Adrenal gland (tissue), 12 donors: Measurements from ENCODE around the gene SLC25A51. TPM values are rescaled to one million over a fixed set of nuclear protein-coding genes. Genes with fewer than 3 reads are reported as not detected.

Experiments used
- DNase-seq, 7 donors: peaks; one replicate each; pipeline ENCODE4 v3.0.0-alpha.2; 2019 to 2020
- H3K27ac ChIP-seq, 5 donors: fragments of 200-600 bp; sonication (generic) in 4 of 5; 1 replicate in 3 of 5; 2 replicates in 2 of 5; pipeline versions ENCODE4 v1.5.1 to v1.8.0; 2016 to 2020; ENCODE audit warnings: mild to moderate bottlenecking in 1 of 5
- H3K27me3 ChIP-seq: fragments of 200-600 bp; 2 replicates; pipeline ENCODE4 v1.8.0; 2021
- H3K36me3 ChIP-seq, 2 donors: fragments of 200-600 bp; replicated peaks in 1 of 2; 1 replicate in 1 of 2; 2 replicates in 1 of 2; pipeline versions ENCODE4 v1.5.1 to v1.8.0; 2018 to 2022
- H3K4me1 ChIP-seq, 2 donors: fragments of 200-600 bp; replicated peaks in 1 of 2; 1 replicate in 1 of 2; 2 replicates in 1 of 2; pipeline versions ENCODE4 v1.5.1 to v1.8.0; 2018 to 2021
- H3K4me3 ChIP-seq, 4 donors: fragments of 200-600 bp; sonication (generic) in 3 of 4; one replicate each; pipeline ENCODE4 v1.5.1; 2016 to 2018
- H3K9me3 ChIP-seq, 3 donors: fragments of 200-600 bp; sonication (generic) in 1 of 3; replicated peaks in 1 of 3; 1 replicate in 2 of 3; 2 replicates in 1 of 3; pipeline versions ENCODE4 v1.5.1 to v1.8.0; 2016 to 2021
- POLR2A ChIP-seq, 2 donors: fragments of 450-650 bp; IDR thresholded peaks; one replicate each; pipeline ENCODE4 v1.6.1; 2017; ENCODE audit warnings: antibody characterized with exemption in 2 of 2, mild to moderate bottlenecking in 2 of 2, moderate library complexity in 1 of 2
- WGBS, 4 donors: extraction: QIAGEN DNeasy Blood & Tissue Kit in 2 of 4; methylation state at CpG; one replicate each; pipeline versions ENCODE4 v1.1.5 to v1.1.7; 2013 to 2017; 5-methylcytosine and 5-hydroxymethylcytosine counted together
- intact Hi-C, 2 donors: fragments of 100-400 bp; cut with DNase I; formaldehyde crosslinking; loops; one replicate each; pipeline versions ENCODE4 v1.14.1 to v1.15.0; 2022 to 2023
- polyA plus RNA-seq, 3 donors: library from polyadenylated mRNA; stranded (reverse); fragments of 200-250 nt in 2 of 3; fragments of 350-450 nt in 1 of 3; fragmentation: Illumina TruSeq in 1 of 3; extraction: RNeasy Lipid Tissue Mini Kit (QIAGEN cat#74804) in 1 of 3; gene quantifications; one replicate each; pipeline ENCODE4 v1.2.3, GENCODE V29; 2013 to 2014
- total RNA-seq, 9 donors: library from RNA; depleted of rRNA in 4 of 9; stranded (reverse); fragments of >200 nt in 4 of 9; fragments of 120-200 nt in 1 of 9; fragmentation: NEBNext Ultra II Directional in 1 of 9; extraction: Animal tissue kit (Norgen Biotek cat#: 25700) in 1 of 9; gene quantifications; one replicate each; pipeline versions ENCODE4 v1.1.0 to v1.2.4, GENCODE V29; 2013 to 2023
- TF ChIP-seq, protein P1 (sequence below), 6 experiments: fragments of 450-650 bp in 4 of 6; fragments of 200-600 bp in 2 of 6; sonication (generic) in 1 of 6; IDR thresholded peaks; 1 replicate in 5 of 6; 2 replicates in 1 of 6; pipeline versions ENCODE4 v1.5.1 to v1.8.0; 2016 to 2021; ENCODE audit warnings: antibody characterized with exemption in 6 of 6, mild to moderate bottlenecking in 2 of 6, moderate library complexity in 1 of 6
- donor health status: healthy with polysubstance abuse.
- donor health status: Bipolar disorder and iron deficiency.
- donor health status: DM: yes; HTN: yes; CAD: no.
- donor health status: DM: no; HTN: no; CAD: no.
- donor health status: DM: no; HTN: no; CAD: no.
- donor health status: DM: yes; HTN: yes; CAD: no.

SLC25A51 gene
- total and polyA plus RNA-seq, 12 donors, result 3.8 to 28.3 (median 20.7) TPM

DNA sequence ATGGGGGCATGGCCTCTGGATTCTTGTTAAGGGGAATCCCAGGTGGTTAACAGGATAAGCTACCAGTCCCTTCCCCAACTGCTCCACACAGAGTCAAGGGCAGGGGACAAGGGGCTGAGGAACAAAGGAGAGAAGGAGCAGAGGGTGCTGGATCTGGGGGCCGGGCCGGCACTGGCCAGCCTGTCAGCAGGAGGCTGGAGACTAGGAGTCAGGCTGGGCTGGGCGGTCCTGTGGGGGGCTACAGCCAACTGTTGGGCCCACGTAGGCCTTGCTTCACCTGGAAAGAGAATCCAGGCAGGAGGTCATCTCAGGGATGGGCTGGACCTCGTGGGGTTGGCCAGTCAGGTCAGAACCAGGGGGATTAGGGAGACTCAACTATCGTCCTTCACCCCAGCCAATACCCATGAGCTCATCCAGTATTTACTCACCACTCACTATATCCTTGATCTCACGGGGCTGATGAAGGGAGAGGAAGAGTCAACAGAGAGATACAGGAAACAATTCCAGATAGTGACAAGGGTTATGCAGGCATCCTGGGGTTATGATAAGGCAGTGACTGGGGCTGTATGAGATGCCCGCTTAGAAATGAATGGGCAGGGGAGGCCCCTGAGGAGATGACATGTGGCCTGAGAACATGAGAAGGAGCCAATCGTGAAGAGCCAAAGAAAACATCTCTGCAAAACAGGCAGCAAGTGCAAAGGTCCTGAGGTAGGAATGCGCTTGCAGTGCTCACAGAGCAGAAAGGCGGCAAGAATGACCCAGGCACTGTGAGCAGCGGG lies 47.9 kb upstream of the SLC25A51 start:
- intact Hi-C loops, result no loop called here
- Histone ChIP-seq H3K9me3 (no peaks in the 10 kb centered on the region), H3K27me3 (no peaks in the 10 kb centered on the region), H3K4me3 (no peak overlapping the region), H3K4me1 (peaks cover 4 to 29% of the 10 kb centered on the region in 2 donors), H3K36me3 (peaks cover 0 to 4% of the 10 kb centered on the region in 2 donors), H3K27ac (peak overlapping the region in 3 of 5 donors; percentile 59 to 83 (median 73))
- 76 to 85% (median 79%) methylated on average over 10 to 12 of the region's 12 CpGs for WGBS, 4 donors
- peak in 2 of 7 donors; percentile 37 to 58 for DNase-seq
- TF ChIP-seq, protein P1, sequence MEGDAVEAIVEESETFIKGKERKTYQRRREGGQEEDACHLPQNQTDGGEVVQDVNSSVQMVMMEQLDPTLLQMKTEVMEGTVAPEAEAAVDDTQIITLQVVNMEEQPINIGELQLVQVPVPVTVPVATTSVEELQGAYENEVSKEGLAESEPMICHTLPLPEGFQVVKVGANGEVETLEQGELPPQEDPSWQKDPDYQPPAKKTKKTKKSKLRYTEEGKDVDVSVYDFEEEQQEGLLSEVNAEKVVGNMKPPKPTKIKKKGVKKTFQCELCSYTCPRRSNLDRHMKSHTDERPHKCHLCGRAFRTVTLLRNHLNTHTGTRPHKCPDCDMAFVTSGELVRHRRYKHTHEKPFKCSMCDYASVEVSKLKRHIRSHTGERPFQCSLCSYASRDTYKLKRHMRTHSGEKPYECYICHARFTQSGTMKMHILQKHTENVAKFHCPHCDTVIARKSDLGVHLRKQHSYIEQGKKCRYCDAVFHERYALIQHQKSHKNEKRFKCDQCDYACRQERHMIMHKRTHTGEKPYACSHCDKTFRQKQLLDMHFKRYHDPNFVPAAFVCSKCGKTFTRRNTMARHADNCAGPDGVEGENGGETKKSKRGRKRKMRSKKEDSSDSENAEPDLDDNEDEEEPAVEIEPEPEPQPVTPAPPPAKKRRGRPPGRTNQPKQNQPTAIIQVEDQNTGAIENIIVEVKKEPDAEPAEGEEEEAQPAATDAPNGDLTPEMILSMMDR (IDR thresholded peaks at IDR 0.05), result no peak
- no peak for TF ChIP-seq POLR2A (IDR thresholded peaks at IDR 0.05)

DNA sequence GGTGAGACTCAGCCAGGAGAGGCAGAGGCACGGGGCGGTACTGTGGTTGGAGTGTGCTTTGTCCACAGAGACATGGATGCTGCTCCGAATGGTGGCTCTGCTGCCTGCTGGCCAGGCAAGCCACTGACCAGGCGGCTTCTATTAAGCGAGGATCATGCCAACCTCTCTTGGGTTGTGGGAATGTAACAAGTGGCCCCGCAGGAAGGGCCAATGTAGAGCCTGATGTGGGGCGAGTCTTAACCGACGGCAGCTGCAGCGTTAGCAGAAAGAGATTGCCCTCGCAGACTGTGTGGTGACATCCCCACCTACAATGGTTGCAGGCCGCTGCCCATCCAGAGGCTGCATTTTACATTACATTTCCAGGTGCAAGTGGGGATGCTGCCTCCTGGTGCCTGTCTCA lies 46.6 kb upstream of the SLC25A51 start:
- Histone ChIP-seq H3K9me3 (no peaks in the 10 kb centered on the region), H3K4me1 (peaks cover 4 to 28% of the 10 kb centered on the region in 2 donors), H3K27ac (peak overlapping the region in 1 of 5 donors; percentile 83), H3K36me3 (peaks cover 0 to 4% of the 10 kb centered on the region in 2 donors), H3K27me3 (no peaks in the 10 kb centered on the region), H3K4me3 (no peak overlapping the region)
- WGBS, 4 donors, result 89 to 99% (median 95%) methylated on average over 8 to 12 of the region's 12 CpGs
- TF ChIP-seq, protein P1 (IDR thresholded peaks at IDR 0.05), result no peak
- no peak for TF ChIP-seq POLR2A (IDR thresholded peaks at IDR 0.05)
- intact Hi-C loops, result no loop called here
- no peak for DNase-seq

DNA sequence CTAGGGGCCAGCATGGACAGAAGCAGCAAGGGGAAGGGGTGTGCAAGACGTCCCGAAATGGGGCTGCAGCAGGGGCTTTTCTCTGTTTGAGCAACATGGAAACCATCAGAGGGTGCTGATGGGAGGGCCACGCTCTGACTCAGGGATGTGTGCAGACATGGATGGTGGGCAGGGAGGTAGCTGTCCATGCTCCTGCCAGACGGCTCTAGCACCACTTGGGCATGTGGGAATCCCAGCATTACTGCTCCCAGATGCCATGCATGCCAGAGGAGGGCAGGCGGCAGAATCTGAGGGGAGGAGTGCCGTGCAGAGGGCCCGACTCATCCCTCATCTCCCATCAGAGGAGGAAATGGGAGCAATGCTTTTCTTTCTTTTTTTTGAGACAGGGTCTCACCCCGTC lies 45.6 kb upstream of the SLC25A51 start:
- no peak overlapping the region for H3K27ac ChIP-seq
- no peak for DNase-seq
- H3K9me3 ChIP-seq, result no peaks in the 10 kb centered on the region
- intact Hi-C loops, result no loop called here
- peaks cover 4 to 26% of the 10 kb centered on the region in 2 donors for H3K4me1 ChIP-seq
- H3K36me3 ChIP-seq, result peaks cover 0 to 2% of the 10 kb centered on the region in 2 donors
- 87 to 95% (median 93%) methylated on average over 5 to 8 of the region's 8 CpGs for WGBS, 4 donors
- no peak overlapping the region for H3K4me3 ChIP-seq
- no peak for TF ChIP-seq POLR2A (IDR thresholded peaks at IDR 0.05)
- TF ChIP-seq, protein P1 (IDR thresholded peaks at IDR 0.05), result no peak
- H3K27me3 ChIP-seq, result no peaks in the 10 kb centered on the region

DNA sequence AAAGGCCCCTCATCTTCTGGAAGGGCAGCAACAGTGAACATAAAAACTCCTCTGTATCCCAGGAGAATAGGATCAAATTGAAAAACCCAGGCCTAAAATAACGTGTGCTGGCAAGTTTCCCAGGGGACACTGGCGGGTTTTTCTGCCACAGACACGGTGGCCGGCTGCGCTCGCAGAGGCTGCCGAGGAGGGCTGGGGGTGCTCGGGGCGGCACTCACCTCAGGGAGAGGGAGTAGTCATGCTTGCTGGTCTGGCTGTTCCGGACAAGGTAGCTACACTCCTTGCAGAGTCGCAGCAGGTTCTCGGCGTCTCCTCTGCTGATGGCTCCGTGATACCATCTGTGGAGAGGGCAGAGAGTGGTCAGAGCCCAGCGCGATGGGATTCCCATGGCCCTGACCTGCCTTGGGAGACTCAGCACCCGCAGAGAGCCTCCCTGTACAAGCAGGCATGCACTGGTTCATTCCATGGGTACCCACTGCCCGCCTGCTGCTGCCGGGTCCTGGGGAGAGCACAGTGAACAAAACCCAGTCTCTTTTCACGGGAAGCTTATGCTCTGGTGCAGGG lies 44.6 kb upstream of the SLC25A51 start:
- 88 to 93% (median 90%) methylated on average over 14 to 20 of the region's 20 CpGs for WGBS, 4 donors
- no peak overlapping the region for H3K27ac ChIP-seq
- H3K9me3 ChIP-seq, result no peaks in the 10 kb centered on the region
- intact Hi-C loops, result no loop called here
- TF ChIP-seq, protein P1 (IDR thresholded peaks at IDR 0.05), result no peak
- TF ChIP-seq POLR2A (IDR thresholded peaks at IDR 0.05), result no peak
- DNase-seq, result no peak
- H3K4me3 ChIP-seq, result no peak overlapping the region
- no peaks in the 10 kb centered on the region for H3K27me3 ChIP-seq
- H3K36me3 ChIP-seq, result no peaks in the 10 kb centered on the region
- peaks cover 8 to 23% of the 10 kb centered on the region in 2 donors for H3K4me1 ChIP-seq
